Endothelial cell (in vitro differentiated cells): ENCODE data around the gene TFR2. TPM values are rescaled to one million over a fixed set of nuclear protein-coding genes. Genes with fewer than 3 reads are reported as not detected.
A peak's percentile ranks its signal among the peaks of the same experiment; 100 is the strongest.

Experiments used
- DNase-seq: peaks from one replicate; pipeline ENCODE4 v3.0.0; 2021; ENCODE audit warnings: low spot score
- H3K27ac Mint-ChIP-seq: one replicate; pipeline ENCODE4 v1.8.0; 2021; ENCODE audit warnings: mixed read lengths, inconsistent platforms; ENCODE audit not compliant: unreplicated experiment
- H3K27me3 Mint-ChIP-seq: one replicate; pipeline ENCODE4 v1.8.0; 2021; ENCODE audit warnings: mild to moderate bottlenecking, moderate library complexity, mixed read lengths, inconsistent platforms; ENCODE audit not compliant: unreplicated experiment
- H3K36me3 Mint-ChIP-seq: one replicate; pipeline ENCODE4 v1.8.0; 2021; ENCODE audit warnings: mild to moderate bottlenecking, low read depth, mixed read lengths, inconsistent platforms; ENCODE audit not compliant: unreplicated experiment
- H3K4me1 Mint-ChIP-seq: one replicate; pipeline ENCODE4 v1.8.0; 2021; ENCODE audit warnings: mild to moderate bottlenecking, mixed read lengths, inconsistent platforms; ENCODE audit not compliant: unreplicated experiment
- H3K4me3 Mint-ChIP-seq: one replicate; pipeline ENCODE4 v1.8.0; 2021; ENCODE audit warnings: mild to moderate bottlenecking, mixed read lengths, inconsistent platforms; ENCODE audit not compliant: unreplicated experiment
- H3K9me3 Mint-ChIP-seq: one replicate; pipeline ENCODE4 v1.8.0; 2021; ENCODE audit warnings: mixed read lengths, inconsistent platforms; ENCODE audit not compliant: unreplicated experiment
- CTCF ChIP-seq: fragments of 200-600 bp; sonication (generic); IDR thresholded peaks from one replicate; pipeline ENCODE4 v1.5.0; 2021; ENCODE audit warnings: antibody characterized with exemption; ENCODE audit not compliant: unreplicated experiment
- total RNA-seq: library from RNA; stranded (reverse); fragmentation: NEBNext Ultra II Directional; extraction: Animal tissue kit (Norgen Biotek cat#: 25700); gene quantifications from one replicate; pipeline ENCODE4 v1.2.1, GENCODE V29; 2021; ENCODE audit not compliant: unreplicated experiment

Gene TFR2
- total RNA-seq, 1 donor from 2014 or later, result 1.0 TPM

GRCh38 chr7:100585511-100586265 lies 55.7 kb downstream of the TFR2 start, which contains the start of gene LRCH4:
Gene LRCH4, minus strand, starts transcription at chr7:100586129. Its CDS starts 29 bp downstream, at chr7:100586100.
- H3K9me3 Mint-ChIP-seq, result no peaks in the 10 kb centered on the region

GRCh38 chr7:100584683-100585510 lies 56.5 kb downstream of the TFR2 start:
- no peak for TF ChIP-seq CTCF
- peaks cover 23% of the 10 kb centered on the region for H3K27me3 Mint-ChIP-seq
- peaks cover 6% of the 10 kb centered on the region for H3K36me3 Mint-ChIP-seq
- H3K27ac Mint-ChIP-seq, result peak overlapping the region; percentile 96
- H3K4me1 Mint-ChIP-seq, result peaks cover 39% of the 10 kb centered on the region
- H3K9me3 Mint-ChIP-seq, result no peaks in the 10 kb centered on the region
- H3K4me3 Mint-ChIP-seq, result peak overlapping the region; percentile 99
- DNase-seq, result peak; percentile 65

More at GRCh38 chr7:100585511-100586265, 55.7 kb downstream of the TFR2 start, which contains the start of gene LRCH4:
- Mint-ChIP-seq H3K36me3 (peaks cover 6% of the 10 kb centered on the region), H3K27ac (peak within 1 kb of the TSS; percentile 96), H3K27me3 (peaks cover 29% of the 10 kb centered on the region), H3K4me1 (peaks cover 47% of the 10 kb centered on the region), H3K4me3 (peak within 1 kb of the TSS; percentile 99)
- no peak for TF ChIP-seq CTCF
- DNase-seq, result peak; percentile 47

- peaks cover 32% of the 10 kb centered on the region for H3K4me1 Mint-ChIP-seq
- DNase-seq, result no peak
- H3K4me3 Mint-ChIP-seq, result peak overlapping the region; percentile 99
- H3K27me3 Mint-ChIP-seq, result peaks cover 21% of the 10 kb centered on the region
- H3K36me3 Mint-ChIP-seq, result peaks cover 6% of the 10 kb centered on the region
- H3K27ac Mint-ChIP-seq, result peak overlapping the region; percentile 99
- no peaks in the 10 kb centered on the region for H3K9me3 Mint-ChIP-seq
- no peak for TF ChIP-seq CTCF
These were observed 57.2 kb downstream of the TFR2 start for GRCh38 chr7:100584054-100584682.

- peaks cover 29% of the 10 kb centered on the region for H3K4me1 Mint-ChIP-seq
- no peak for TF ChIP-seq CTCF
- H3K36me3 Mint-ChIP-seq, result peaks cover 10% of the 10 kb centered on the region
- peak; percentile 50 for DNase-seq
- peaks cover 20% of the 10 kb centered on the region for H3K27me3 Mint-ChIP-seq
- no peaks in the 10 kb centered on the region for H3K9me3 Mint-ChIP-seq
- peak overlapping the region; percentile 99 for H3K27ac Mint-ChIP-seq
- peak overlapping the region; percentile 99 for H3K4me3 Mint-ChIP-seq
These were observed 58.0 kb downstream of the TFR2 start for GRCh38 chr7:100583132-100584053.
